Activated CD4-positive, alpha-beta T cell treated with anti-CD3 and anti-CD28 coated beads for 24 hours (primary cell): ENCODE data around the gene KIF25.
"Not testable (repeated sequence)": the region's sequence is repeated elsewhere in the genome, so short reads cannot be mapped to it uniquely, and the experiment has no call there.

Experiments
- DNase-seq, 2 donors: peaks; one replicate each; pipeline ENCODE4 v3.0.0-alpha.2; 2020; ENCODE audit warnings: low read depth in 2 of 2

Gene KIF25

GRCh38 chr6:167974640-167975344 lies 22.7 kb upstream of the KIF25 start:
- no peak for DNase-seq

- DNase-seq = no peak
Observed at GRCh38 chr6:167975458-167975857, 22.0 kb upstream of the KIF25 start.

GRCh38 chr6:167976116-167976657 lies 21.3 kb upstream of the KIF25 start:
- DNase-seq = not testable (repeated sequence)

DNA sequence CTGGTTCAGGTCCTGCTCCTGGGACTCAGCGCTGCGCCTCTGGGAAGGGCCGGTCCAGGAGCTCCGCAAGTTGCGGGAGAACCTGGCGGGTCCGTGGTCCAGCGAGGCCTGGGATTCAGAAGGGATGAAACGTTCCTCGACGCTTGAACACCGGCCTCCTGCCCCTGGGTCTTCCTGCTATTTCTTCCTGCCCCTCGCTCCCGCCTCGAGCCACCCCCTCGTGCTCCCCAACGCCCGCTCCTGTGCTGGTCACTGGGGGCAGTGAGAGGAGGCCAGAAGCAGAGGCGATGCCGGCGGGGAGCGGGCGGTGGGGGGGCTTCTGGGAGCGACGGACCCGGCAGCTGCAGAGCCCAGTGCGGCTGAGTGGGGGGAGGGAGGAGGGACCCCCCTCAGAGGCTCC lies 20.8 kb upstream of the KIF25 start:
- DNase-seq = no peak

GRCh38 chr6:167977717-167978467 lies 19.6 kb upstream of the KIF25 start:
- DNase-seq = no peak

DNA sequence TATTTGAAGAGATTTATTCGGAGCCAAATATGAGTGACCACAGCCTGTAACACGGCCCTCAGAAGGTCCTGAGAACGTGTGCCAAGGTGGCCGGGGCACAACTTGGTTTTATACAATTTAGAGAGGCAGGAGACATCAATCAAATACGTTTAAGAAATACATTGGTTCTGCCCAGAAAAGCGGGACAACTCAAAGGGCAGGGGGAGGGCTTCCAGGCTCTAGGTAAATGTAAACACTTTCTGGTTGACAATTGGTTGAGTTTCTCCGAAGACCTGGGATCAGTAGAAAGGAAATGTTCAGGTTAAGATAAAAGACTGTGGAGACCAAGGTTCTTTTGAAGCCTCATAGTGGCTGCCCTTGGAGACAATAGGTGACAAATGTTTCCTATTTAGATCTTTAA lies 18.9 kb upstream of the KIF25 start:
- DNase-seq = no peak

- DNase-seq = no peak
Observed at GRCh38 chr6:167979436-167980139, 17.9 kb upstream of the KIF25 start.

DNA sequence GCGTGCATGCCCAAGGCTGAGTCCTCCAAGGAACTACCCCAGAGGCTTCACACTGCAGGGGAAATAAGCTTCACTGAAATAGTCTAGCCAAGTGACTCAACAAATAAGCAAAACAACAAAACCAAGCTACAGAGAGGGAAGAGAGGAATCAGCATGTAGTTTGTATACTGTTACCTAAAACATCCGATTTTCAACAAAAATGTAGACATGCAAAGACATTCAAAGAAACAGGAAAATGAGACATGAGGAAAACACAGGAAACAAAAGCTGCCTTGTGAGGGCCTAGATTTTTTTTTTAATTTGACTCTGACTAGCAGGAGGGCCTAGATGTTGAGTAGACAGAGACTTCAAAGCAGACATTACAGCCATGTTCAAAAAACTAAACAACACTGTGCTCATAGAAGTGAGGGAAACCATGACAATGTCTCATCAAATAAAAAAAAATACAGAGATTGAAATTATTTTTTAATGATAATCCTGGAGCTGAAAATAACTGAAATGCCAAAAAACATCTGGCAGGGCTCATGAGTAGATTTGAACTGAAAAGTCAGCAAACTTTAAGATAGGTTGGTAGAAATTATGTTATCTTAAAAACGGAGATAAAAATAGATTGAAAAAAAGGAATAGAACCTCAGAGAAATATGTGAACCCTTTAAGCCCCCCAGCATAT lies 16.4 kb upstream of the KIF25 start:
- DNase-seq = no peak

- no peak for DNase-seq
Observed at GRCh38 chr6:167981916-167982462, 15.5 kb upstream of the KIF25 start.

GRCh38 chr6:167984144-167984719 lies 13.2 kb upstream of the KIF25 start:
- DNase-seq = no peak

DNA sequence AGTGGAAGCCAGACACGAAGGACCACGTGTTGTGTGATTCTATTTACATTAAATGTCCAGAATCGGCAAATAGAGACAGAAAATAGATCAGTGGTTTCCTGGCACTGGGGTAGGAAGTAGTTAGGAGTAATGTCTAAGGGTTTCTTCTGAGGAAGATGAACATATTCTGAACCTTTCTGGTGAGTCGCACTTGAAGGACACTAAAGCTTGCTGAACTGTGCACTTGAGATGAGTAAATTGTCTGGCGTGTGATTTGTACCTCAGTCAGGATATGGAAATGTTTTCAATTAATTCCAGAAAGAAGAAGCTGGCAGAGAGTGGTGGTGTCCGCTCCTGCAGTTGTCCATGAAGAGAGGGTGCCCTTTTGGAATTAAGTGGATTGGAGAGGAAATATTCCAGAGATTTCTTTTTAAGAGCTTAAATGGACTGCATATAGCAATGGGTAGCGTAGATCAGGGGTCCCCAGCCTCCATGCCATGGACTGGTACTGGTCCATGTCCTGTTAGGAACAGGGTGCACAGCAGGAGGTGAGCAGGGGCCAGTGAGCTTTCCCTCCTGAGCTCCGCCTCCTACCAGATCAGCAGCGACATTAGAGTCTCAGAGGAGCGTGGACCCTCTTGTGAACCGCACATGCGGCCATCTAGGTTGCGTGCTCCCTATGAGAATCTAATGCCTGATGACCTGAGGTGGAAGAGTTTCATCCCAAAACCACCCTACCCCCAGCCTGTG lies 12.4 kb upstream of the KIF25 start:
- no peak for DNase-seq

DNA sequence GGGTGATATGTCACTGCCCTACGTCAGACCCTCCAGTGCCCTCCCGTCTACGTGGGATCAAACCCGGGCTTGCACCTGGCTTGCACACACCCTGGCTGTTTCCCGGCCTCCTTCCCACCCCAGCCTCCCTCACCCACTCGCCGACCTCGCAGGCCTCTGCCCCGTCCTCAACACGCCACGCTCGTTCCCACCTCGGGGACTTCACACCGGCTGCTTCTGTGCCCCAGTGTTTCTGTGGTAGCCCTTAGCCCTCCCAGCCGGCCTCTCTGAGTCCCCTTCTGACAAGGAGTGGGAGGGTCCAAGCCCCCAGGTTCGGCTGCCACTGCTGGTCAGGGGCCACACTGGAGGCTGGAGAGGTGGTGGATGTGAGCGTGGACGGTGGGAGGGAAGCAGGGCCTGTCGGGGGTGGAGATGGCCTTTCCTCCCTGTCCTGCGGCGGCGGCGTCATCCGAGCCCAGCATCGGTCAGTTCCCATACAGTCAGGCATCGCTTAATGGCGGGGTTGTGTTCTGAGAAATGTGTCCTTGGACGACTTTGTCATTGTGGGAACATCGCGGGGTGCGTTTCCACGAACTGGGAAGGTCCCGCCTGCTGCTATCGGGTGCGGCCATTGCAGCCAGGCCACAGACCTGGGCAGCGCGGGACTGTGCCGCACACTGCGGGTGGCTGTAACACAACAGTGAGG lies 11.4 kb upstream of the KIF25 start:
- DNase-seq = no peak

- DNase-seq = no peak
Observed at GRCh38 chr6:167987396-167988153, 9.9 kb upstream of the KIF25 start.

DNA sequence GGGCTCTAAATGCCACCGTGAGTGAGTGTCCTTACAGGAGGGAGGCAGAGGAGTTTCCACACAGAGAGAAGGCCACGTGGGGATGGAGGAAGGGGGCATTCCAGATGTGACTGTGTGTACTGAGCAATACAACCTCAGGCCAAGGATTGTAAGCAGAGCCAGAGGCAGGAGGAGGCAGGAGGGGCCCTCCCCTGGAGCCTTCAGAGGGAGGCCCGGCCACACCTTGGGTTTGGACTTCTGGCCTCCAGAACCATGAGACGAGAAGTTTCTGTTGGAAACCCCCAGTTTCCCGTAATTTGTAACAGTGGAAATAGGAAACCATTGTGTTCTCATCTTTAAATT lies 9.3 kb upstream of the KIF25 start:
- DNase-seq = no peak

GRCh38 chr6:167988945-167989841 lies 8.3 kb upstream of the KIF25 start:
- DNase-seq = no peak

GRCh38 chr6:167990016-167990945 lies 7.2 kb upstream of the KIF25 start:
- DNase-seq = no peak

GRCh38 chr6:167993169-167993568 lies 4.3 kb upstream of the KIF25 start:
- DNase-seq = no peak
